Dedifferentiated amniotic fluid mesenchymal stem cell (primary cell): Measurements from ENCODE around the gene FOLR2.

Experiments used
- DNase-seq: peaks from one replicate; pipeline ENCODE4 v3.0.0-alpha.2; 2016; ENCODE audit errors: extremely low spot score

The FOLR2 gene

DNA sequence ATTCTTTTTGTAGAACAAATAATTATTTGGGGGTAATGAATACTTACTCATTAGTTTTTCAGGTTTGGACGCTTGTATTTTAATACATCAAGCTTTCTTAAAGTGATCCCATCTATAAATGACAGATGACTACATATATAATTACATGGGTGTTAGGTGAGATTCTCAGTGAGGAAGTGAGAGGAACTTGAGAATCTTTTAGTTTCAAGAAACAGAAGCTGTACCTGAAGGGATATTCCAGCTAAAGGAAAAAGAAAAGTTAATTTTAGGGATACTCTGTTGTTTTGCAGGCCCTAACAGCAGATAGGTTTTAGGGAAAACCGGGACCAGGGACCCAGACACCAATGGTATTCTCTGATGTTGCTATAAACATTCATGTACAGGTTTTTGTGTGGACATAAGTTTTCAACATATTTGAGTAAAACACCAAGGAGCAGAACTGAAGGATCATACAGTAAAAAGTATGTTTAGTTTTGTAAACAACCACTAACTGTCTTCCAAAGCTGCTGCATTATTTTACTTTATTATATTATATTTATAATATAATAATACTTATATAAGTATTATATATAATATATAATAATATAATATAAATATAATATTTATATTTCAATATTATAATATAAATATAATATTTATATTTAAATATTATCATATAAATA lies 51.5 kb downstream of the FOLR2 start:
- DNase-seq, result no peak
